ENCODE measurements around the gene KPTN.
"Not testable (repeated sequence)": the region's sequence is repeated elsewhere in the genome, so short reads cannot be mapped to it uniquely, and the experiment has no call there.

KPTN gene

GRCh38 chr19:47491358-47492136, 7.5 kb upstream of the KPTN start:
- DNase-seq (ENCODE audit: low spot score) = no peak

GRCh38 chr19:47490847-47491246, 6.8 kb upstream of the KPTN start:
- DNase-seq (ENCODE audit: low spot score) = no peak

GRCh38 chr19:47490031-47490430, 6.0 kb upstream of the KPTN start:
- DNase-seq (ENCODE audit: low spot score) = no peak

DNA sequence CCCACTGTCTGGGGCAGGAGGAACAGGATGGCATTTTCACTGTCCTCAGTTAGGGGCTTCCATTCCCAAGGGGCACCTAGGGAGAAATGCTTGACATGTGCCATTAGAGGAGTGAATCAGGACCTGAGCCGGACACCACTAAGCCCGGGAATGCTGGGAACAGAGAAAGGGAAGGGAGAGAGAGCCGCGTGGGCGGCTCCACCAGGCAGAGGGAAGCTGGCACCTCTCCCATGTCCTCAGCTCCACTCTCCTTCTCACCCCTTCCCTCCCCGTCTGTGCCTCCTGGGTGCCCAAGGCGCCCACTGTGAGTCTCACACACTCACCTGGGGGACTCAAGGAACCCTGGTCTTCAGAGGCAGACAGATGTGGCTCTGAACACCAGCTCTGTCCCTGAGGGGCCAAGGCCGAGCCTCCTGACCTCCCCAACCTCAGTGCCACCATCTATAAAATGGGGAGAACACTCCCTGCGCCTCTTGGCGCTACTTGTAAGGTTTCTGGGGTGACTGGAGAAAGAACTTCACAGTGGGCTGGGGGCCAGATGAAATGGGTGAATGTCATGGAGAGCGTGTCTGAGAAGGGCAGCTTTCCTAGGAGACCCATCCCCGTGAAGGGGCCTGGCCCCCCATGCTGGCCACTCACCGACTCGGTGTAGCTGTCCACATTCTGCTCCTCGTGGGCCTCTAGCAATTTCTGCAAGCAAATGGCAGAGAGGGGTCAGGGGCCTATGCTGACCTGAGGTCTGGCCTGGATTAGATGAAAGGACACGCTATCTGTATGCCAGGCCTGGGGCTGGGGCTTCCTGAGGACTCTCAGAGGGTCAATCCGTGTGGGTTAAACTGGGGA, 5.3 kb upstream of the KPTN start:
- no peak for DNase-seq (ENCODE audit: low spot score)

GRCh38 chr19:47487551-47488515, 3.8 kb upstream of the KPTN start:
- no peak for DNase-seq (ENCODE audit: low spot score)

DNA sequence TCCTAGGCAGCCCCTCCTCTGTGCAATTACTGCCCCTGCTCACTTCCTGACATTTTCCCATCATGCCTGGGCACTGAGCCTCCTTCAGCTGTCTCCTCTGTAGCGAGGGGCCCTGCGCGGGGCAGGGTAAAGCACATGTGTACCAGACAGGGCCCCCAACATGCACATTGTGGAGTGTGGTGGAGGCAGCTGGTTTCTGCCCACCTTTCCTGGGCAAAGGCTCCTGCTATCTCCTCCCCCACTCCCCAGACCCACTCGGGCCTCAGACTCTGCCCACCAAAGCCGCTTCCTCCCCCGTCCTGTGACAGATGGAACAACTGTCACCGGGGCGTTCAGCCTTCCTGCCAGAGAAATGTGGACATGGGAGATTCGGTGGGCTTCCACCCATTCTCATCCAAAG, 2.9 kb upstream of the KPTN start:
- DNase-seq (ENCODE audit: low spot score) = no peak

DNA sequence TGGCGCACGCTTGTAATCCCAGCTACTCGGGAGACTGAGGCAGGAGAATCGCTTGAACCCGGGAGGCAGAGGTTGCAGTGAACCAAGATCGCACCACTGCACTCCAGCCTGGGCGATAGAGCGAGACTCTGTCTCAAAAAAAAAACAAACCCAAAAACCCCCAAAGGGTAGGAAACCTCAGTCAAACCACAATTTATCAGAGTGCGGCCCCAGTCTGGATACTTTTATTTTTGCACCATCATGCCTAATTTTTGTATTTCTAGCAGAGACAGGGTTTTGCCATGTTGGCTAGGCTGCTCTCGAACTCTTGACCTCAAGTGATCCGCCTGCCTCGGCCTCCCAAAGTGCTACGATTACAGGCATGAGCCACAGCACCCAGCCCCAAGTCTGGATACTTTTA, 2.2 kb upstream of the KPTN start:
- DNase-seq (ENCODE audit: low spot score) = not testable (repeated sequence)

GRCh38 chr19:47485210-47485609, 1.2 kb upstream of the KPTN start:
- DNase-seq (ENCODE audit: low spot score) = no peak

DNA sequence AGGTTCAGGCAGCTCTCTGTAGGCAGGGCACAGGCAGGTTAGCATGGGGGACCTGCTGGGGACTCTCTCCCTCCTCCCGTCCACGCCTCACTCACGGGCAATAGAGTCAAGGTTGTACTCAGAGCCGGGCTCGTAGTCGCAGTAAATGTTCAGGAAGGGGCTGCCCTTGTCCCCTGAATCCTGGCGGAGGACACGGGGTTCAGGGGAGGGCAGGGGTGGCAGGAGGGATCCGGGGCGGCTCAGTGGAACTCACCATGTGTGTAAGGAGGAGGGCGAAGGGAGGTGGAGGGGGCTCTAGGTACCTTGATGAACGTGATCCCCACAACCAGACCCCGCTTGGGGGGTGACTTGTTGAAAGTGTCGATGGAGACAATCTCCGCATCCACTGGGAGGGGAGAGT, 819 bp downstream of the KPTN start:
- no peak for DNase-seq (ENCODE audit: low spot score)

DNA sequence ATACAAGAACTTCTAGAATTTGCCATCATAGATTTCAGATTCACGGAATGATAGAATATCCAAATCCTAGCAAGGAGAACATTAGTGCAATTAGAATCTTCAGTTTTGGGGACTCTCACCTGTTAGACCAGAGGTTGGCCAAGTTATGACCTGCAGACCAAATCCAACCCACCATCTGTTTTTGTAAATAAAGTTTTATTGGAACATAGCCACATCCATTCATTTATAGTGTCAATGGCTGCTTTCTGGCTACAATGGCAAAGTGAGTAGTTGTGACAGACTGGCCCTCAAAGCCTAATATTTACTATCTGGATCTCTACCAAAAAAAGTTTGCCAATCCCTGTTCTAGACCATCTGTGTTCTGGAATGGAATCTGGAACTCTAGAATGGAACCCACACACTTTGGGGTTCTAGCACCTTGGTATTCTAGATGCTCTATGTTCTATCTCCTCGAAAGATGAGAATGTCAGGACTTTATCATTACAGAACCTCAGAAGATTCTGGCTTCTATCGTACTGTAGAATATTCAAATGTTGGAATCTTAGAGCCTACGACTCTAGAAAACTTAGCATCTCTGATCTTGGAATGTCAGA, 2.5 kb downstream of the KPTN start:
- no peak for DNase-seq (ENCODE audit: low spot score)

GRCh38 chr19:47480658-47481057, 3.4 kb downstream of the KPTN start:
- DNase-seq (ENCODE audit: low spot score) = no peak

GRCh38 chr19:47479701-47480503, 4.1 kb downstream of the KPTN start:
- DNase-seq (ENCODE audit: low spot score) = no peak

DNA sequence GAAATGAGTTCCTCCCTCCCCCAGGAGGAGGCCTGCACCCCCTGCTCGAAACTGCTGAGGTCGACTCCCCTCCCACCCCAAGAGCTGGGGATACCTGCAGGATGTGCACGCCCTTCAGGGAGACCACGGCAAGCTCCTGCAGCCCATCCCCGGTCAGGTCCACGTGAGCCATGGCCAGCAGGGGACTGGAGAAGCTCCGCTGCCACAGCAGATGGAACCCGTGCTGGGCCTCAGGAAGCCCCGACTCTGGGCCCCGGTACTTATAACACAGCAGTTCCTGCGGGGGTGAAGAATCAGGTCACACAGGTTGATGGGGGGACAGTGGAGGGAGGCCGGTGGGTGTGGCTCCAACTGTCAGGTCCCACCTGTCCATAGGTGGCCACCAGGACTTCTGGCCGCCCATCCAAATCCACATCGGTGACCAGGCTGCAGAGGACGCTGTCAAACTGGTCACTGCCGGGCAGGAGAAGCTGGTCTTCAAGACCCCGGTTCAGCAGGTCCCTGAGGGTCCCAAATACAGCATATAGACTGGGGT, 7.5 kb downstream of the KPTN start:
- no peak for DNase-seq (ENCODE audit: low spot score)

- DNase-seq (ENCODE audit: low spot score) = no peak
Measured at GRCh38 chr19:47475465-47475864, 8.6 kb downstream of the KPTN start.

GRCh38 chr19:47473336-47473735, 10.7 kb downstream of the KPTN start:
- DNase-seq (ENCODE audit: low spot score) = no peak

DNA sequence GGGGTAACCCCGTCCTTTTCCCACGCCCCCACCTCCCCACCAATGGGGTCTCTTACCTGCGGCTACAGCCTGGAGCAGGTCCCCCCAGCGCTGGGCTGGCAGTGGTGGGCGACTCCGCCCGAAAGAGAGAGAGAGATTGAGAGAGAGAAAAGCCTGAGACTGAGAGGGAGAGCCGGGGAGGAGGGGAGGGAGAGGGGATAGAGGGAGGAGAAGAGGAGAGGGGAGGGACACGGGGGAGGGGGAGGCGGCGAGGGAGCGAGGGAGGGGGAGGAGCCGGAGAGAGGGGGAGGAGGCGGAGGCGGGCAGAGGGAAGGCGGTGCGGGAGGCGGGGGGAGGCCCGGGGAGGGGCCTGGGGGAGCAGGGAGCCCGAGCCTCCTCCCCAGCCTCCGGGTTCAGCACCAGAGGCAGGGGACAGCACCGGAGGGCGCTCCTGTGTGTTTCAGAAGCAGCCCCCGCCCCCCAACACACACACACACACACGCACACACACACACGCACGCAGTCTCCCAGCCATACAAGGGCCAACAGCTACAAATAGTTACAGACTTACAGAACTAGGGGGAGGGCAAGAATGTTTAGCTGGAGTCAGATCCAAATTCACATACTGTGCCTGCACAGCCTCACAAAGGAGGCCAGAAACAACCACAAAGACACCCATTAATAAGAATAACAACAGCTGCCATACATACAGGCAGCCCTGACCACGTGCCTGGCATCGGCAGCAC, 12.1 kb downstream of the KPTN start, which contains the start of gene SLC8A2:
SLC8A2 (minus strand) TSS at position 161 of the 725 bp plus-strand sequence. CDS start 5,490 bp downstream, outside the sequence.
- DNase-seq (ENCODE audit: low spot score) = peak; percentile 32

DNA sequence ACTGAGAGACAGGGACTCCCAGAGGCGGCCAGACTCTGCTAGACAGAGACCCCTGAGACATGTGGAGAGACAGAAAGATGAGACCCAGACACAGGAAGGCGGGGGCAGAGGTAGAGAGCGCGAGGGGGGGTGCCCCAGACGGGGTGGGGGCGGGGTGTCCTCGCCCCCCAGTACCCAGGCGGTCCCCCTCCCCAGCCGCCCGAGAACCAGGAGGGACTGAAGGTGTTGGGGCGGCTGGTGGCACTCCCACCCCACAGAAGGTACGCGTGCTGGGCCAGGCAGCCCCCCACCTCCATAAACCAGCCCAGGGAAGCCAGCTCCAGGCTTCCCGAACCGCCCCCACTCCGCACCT, 12.7 kb downstream of the KPTN start:
- DNase-seq (ENCODE audit: low spot score) = no peak

- no peak for DNase-seq (ENCODE audit: low spot score)
Measured at GRCh38 chr19:47470447-47471195, 13.4 kb downstream of the KPTN start.

- no peak for DNase-seq (ENCODE audit: low spot score)
Measured at GRCh38 chr19:47469719-47470118, 14.3 kb downstream of the KPTN start.

All from kidney tubule cell (primary cell).